Measurements from ENCODE around the gene CD300LF. TPM values are rescaled to one million over a fixed set of nuclear protein-coding genes. Genes with fewer than 3 reads are reported as not detected.

CD300LF gene
- total and polyA plus RNA-seq, 9 of the 15 experiments (the other 6 are each of a cell fraction or from before 2014, with no cell fraction given), result not detected

DNA sequence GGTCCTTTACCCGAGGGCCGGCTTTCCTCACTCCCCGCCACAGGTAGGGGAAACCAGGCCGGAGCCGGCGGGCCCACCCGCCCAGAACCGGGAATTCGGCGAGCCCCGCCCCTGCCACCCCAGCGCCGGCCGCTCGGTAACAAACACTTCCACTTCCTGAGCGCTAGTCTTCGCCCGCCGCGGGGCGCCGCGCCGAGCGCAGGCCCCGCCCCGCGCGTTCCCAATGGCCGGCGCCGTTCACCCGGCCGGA lies 35.5 kb upstream of the CD300LF start (continued):
- TF ChIP-seq, protein P1, sequence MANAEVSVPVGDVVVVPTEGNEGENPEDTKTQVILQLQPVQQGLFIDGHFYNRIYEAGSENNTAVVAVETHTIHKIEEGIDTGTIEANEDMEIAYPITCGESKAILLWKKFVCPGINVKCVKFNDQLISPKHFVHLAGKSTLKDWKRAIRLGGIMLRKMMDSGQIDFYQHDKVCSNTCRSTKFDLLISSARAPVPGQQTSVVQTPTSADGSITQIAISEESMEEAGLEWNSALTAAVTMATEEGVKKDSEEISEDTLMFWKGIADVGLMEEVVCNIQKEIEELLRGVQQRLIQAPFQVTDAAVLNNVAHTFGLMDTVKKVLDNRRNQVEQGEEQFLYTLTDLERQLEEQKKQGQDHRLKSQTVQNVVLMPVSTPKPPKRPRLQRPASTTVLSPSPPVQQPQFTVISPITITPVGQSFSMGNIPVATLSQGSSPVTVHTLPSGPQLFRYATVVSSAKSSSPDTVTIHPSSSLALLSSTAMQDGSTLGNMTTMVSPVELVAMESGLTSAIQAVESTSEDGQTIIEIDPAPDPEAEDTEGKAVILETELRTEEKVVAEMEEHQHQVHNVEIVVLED (CRISPR knock-in tag; IDR thresholded peaks at IDR 0.05), result peak; percentile 69
- TF ChIP-seq NR2C2 (CRISPR knock-in tag; IDR thresholded peaks at IDR 0.05), result no peak
- TF ChIP-seq NR2C2 (tag; IDR thresholded peaks at IDR 0.05), result peak; percentile 20; the same call in 1 of the 2 replicates
- peak; percentile 89 for TF ChIP-seq CXXC5 (CRISPR knock-in tag; IDR thresholded peaks at IDR 0.05)
- TF ChIP-seq, protein P2, sequence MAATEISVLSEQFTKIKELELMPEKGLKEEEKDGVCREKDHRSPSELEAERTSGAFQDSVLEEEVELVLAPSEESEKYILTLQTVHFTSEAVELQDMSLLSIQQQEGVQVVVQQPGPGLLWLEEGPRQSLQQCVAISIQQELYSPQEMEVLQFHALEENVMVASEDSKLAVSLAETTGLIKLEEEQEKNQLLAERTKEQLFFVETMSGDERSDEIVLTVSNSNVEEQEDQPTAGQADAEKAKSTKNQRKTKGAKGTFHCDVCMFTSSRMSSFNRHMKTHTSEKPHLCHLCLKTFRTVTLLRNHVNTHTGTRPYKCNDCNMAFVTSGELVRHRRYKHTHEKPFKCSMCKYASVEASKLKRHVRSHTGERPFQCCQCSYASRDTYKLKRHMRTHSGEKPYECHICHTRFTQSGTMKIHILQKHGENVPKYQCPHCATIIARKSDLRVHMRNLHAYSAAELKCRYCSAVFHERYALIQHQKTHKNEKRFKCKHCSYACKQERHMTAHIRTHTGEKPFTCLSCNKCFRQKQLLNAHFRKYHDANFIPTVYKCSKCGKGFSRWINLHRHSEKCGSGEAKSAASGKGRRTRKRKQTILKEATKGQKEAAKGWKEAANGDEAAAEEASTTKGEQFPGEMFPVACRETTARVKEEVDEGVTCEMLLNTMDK (IDR thresholded peaks at IDR 0.05; ENCODE audit: borderline replicate concordance, insufficient read depth, low read depth, low read length, poor library complexity, severe bottlenecking), result peak; percentile 49
- TF ChIP-seq ARID1B (IDR thresholded peaks at IDR 0.05), result no peak
- peak; percentile 13 for TF ChIP-seq SP2 (IDR thresholded peaks at IDR 0.05; ENCODE audit: extremely low read depth, low read depth, low read length, poor library complexity, severe bottlenecking)
- TF ChIP-seq TBL1XR1 (IDR thresholded peaks at IDR 0.05; ENCODE audit: low read length in 2 of 2), result no peak
- TF ChIP-seq LCOR (CRISPR knock-in tag; IDR thresholded peaks at IDR 0.05), result 0 out of 2 replicates have a peak, but pooled peaks have one; percentile 35
- 0 out of 2 replicates have a peak, but pooled peaks have one; percentile 98 for TF ChIP-seq CTBP1 (IDR thresholded peaks at IDR 0.05; ENCODE audit: borderline replicate concordance)
- TF ChIP-seq MEIS2 (IDR thresholded peaks at IDR 0.05; ENCODE audit: partially characterized antibody), result peak; percentile 5
- 0 out of 2 replicates have a peak, but pooled peaks have one; percentile 64 for TF ChIP-seq MTA3 (IDR thresholded peaks at IDR 0.05; ENCODE audit: borderline replicate concordance)
- TF ChIP-seq ATF7 (IDR thresholded peaks at IDR 0.05), result peak; percentile 41; the same call in 1 of the 2 replicates
- TF ChIP-seq SMAD4 (CRISPR knock-in tag; conservative IDR thresholded peaks at IDR 0.05), result peak; percentile 31; the same call in 1 of the 2 replicates
- TF ChIP-seq, protein P3, sequence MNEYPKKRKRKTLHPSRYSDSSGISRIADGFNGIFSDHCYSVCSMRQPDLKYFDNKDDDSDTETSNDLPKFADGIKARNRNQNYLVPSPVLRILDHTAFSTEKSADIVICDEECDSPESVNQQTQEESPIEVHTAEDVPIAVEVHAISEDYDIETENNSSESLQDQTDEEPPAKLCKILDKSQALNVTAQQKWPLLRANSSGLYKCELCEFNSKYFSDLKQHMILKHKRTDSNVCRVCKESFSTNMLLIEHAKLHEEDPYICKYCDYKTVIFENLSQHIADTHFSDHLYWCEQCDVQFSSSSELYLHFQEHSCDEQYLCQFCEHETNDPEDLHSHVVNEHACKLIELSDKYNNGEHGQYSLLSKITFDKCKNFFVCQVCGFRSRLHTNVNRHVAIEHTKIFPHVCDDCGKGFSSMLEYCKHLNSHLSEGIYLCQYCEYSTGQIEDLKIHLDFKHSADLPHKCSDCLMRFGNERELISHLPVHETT (CRISPR knock-in tag; conservative IDR thresholded peaks at IDR 0.05 in 1 of 2, IDR thresholded peaks at IDR 0.05 in 1 of 2), result peak in 1 of 2 experiments; percentile 91; a peak in 2 of 4 replicates
- TF ChIP-seq YY1 (IDR thresholded peaks at IDR 0.05; ENCODE audit: borderline replicate concordance in 1 of 3, control insufficient read depth in 1 of 3, extremely low read depth in 1 of 3, insufficient read depth in 3 of 3, insufficient read length in 1 of 3, insufficient replicate concordance in 2 of 3, low read depth in 1 of 3, low read length in 2 of 3), result peak in 2 of 3 experiments; percentile 80 to 86
- TF ChIP-seq, protein P4, sequence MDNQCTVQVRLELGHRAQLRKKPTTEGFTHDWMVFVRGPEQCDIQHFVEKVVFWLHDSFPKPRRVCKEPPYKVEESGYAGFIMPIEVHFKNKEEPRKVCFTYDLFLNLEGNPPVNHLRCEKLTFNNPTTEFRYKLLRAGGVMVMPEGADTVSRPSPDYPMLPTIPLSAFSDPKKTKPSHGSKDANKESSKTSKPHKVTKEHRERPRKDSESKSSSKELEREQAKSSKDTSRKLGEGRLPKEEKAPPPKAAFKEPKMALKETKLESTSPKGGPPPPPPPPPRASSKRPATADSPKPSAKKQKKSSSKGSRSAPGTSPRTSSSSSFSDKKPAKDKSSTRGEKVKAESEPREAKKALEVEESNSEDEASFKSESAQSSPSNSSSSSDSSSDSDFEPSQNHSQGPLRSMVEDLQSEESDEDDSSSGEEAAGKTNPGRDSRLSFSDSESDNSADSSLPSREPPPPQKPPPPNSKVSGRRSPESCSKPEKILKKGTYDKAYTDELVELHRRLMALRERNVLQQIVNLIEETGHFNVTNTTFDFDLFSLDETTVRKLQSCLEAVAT (IDR thresholded peaks at IDR 0.05), result no peak
- no peak for TF ChIP-seq ZNF324 (CRISPR knock-in tag; IDR thresholded peaks at IDR 0.05)

All from K562 (cell line).